C4-2B (cell line): ENCODE measurements around the gene ASGR1.

Experiments
- CTCF ChIP-seq: fragments of 450-650 bp; conservative IDR thresholded peaks from 2 replicates; pipeline ENCODE4 v1.5.1; 2017; ENCODE audit warnings: mild to moderate bottlenecking
- ZFX ChIP-seq: fragments of 450-650 bp; IDR thresholded peaks from 2 replicates; pipeline ENCODE4 v1.6.1; 2017

- TF ChIP-seq CTCF (no peak), ZFX (no peak)
Measured at GRCh38 chr17:7141824-7142223, 37.3 kb downstream of the ASGR1 start.
